ENCODE data around the gene LDLRAD4. TPM values are rescaled to one million over a fixed set of nuclear protein-coding genes. Genes with fewer than 3 reads are reported as not detected.

The LDLRAD4 gene
- total and polyA plus RNA-seq, 2 experiments from 2014 or later = 0.73 to 1.9 TPM

GRCh38 chr18:13211534-13211933 lies 7.0 kb upstream of the LDLRAD4 start:
- Histone ChIP-seq H3K4me3 (no peak overlapping the region), H3K27me3 (ENCODE audit: insufficient read depth) (peaks cover 20% of the 10 kb centered on the region), H3K79me2 (replicated peaks; ENCODE audit: insufficient read depth) (no peaks in the 10 kb centered on the region), H3K4me2 (no peak overlapping the region), H3K27ac (ENCODE audit: low read depth) (no peak overlapping the region), H4K20me1 (replicated peaks; ENCODE audit: insufficient read depth) (no peaks in the 10 kb centered on the region), H3K36me3 (ENCODE audit: insufficient read depth) (no peaks in the 10 kb centered on the region; the same call in 1 of the 2 replicates), H3F3A (replicated peaks; ENCODE audit: low read depth) (no peaks in the 10 kb centered on the region; the same call in 1 of the 2 replicates), H2AFZ (no peak overlapping the region), H3K9me2 (ENCODE audit: insufficient read depth) (no peaks in the 10 kb centered on the region), H3K4me1 (ENCODE audit: insufficient read depth) (peaks cover 4% of the 10 kb centered on the region)
- peaks cover 15% of the 10 kb centered on the region for H3K27me3 Mint-ChIP-seq (ENCODE audit: insufficient read depth, low read depth, poor library complexity)
- ATAC-seq = no peak
- H3K9me3 Mint-ChIP-seq = no peaks in the 10 kb centered on the region; the same call in 2 of the 3 replicates
- no peak overlapping the region for H3K27ac Mint-ChIP-seq
- peaks cover 2% of the 10 kb centered on the region; the same call in 2 of the 3 replicates for H3K4me1 Mint-ChIP-seq
- DNase-seq (ENCODE audit: low spot score) = no peak
- no peak overlapping the region for H3K4me3 Mint-ChIP-seq
- no peaks in the 10 kb centered on the region; the same call in 2 of the 3 replicates for H3K36me3 Mint-ChIP-seq (ENCODE audit: low read depth)
- TF ChIP-seq CREB1 (CRISPR knock-in tag; IDR thresholded peaks at IDR 0.05; ENCODE audit: low read depth) = no peak
- TF ChIP-seq EZH2 (IDR thresholded peaks at IDR 0.05; ENCODE audit: low read depth, unreplicated experiment) = no peak
- no peak for TF ChIP-seq REST (IDR thresholded peaks at IDR 0.05; ENCODE audit: unreplicated experiment)
- no peak for TF ChIP-seq NANOG (IDR thresholded peaks at IDR 0.05; ENCODE audit: borderline replicate concordance)
- TF ChIP-seq POLR2AphosphoS5 (IDR thresholded peaks at IDR 0.05; ENCODE audit: low read depth) = no peak
- TF ChIP-seq, protein P1, sequence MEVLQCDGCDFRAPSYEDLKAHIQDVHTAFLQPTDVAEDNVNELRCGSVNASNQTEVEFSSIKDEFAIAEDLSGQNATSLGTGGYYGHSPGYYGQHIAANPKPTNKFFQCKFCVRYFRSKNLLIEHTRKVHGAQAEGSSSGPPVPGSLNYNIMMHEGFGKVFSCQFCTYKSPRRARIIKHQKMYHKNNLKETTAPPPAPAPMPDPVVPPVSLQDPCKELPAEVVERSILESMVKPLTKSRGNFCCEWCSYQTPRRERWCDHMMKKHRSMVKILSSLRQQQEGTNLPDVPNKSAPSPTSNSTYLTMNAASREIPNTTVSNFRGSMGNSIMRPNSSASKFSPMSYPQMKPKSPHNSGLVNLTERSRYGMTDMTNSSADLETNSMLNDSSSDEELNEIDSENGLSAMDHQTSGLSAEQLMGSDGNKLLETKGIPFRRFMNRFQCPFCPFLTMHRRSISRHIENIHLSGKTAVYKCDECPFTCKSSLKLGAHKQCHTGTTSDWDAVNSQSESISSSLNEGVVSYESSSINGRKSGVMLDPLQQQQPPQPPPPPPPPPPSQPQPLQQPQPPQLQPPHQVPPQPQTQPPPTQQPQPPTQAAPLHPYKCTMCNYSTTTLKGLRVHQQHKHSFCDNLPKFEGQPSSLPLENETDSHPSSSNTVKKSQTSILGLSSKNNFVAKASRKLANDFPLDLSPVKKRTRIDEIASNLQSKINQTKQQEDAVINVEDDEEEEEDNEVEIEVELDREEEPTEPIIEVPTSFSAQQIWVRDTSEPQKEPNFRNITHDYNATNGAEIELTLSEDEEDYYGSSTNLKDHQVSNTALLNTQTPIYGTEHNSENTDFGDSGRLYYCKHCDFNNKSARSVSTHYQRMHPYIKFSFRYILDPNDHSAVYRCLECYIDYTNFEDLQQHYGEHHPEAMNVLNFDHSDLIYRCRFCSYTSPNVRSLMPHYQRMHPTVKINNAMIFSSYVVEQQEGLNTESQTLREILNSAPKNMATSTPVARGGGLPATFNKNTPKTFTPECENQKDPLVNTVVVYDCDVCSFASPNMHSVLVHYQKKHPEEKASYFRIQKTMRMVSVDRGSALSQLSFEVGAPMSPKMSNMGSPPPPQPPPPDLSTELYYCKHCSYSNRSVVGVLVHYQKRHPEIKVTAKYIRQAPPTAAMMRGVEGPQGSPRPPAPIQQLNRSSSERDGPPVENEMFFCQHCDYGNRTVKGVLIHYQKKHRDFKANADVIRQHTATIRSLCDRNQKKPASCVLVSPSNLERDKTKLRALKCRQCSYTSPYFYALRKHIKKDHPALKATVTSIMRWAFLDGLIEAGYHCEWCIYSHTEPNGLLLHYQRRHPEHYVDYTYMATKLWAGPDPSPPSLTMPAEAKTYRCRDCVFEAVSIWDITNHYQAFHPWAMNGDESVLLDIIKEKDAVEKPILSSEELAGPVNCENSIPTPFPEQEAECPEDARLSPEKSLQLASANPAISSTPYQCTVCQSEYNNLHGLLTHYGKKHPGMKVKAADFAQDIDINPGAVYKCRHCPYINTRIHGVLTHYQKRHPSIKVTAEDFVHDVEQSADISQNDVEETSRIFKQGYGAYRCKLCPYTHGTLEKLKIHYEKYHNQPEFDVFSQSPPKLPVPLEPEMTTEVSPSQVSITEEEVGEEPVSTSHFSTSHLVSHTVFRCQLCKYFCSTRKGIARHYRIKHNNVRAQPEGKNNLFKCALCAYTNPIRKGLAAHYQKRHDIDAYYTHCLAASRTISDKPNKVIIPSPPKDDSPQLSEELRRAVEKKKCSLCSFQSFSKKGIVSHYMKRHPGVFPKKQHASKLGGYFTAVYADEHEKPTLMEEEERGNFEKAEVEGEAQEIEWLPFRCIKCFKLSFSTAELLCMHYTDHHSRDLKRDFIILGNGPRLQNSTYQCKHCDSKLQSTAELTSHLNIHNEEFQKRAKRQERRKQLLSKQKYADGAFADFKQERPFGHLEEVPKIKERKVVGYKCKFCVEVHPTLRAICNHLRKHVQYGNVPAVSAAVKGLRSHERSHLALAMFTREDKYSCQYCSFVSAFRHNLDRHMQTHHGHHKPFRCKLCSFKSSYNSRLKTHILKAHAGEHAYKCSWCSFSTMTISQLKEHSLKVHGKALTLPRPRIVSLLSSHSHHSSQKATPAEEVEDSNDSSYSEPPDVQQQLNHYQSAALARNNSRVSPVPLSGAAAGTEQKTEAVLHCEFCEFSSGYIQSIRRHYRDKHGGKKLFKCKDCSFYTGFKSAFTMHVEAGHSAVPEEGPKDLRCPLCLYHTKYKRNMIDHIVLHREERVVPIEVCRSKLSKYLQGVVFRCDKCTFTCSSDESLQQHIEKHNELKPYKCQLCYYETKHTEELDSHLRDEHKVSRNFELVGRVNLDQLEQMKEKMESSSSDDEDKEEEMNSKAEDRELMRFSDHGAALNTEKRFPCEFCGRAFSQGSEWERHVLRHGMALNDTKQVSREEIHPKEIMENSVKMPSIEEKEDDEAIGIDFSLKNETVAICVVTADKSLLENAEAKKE (CRISPR knock-in tag; IDR thresholded peaks at IDR 0.05) = no peak

Data from GM23338 (cell line).